Liver (tissue), 9 donors: ENCODE data around the gene TXNDC11. TPM values are rescaled to one million over a fixed set of nuclear protein-coding genes. Genes with fewer than 3 reads are reported as not detected.

ENCODE experiments used
- DNase-seq: peaks from one replicate; pipeline ENCODE4 v3.0.0-alpha.2; 2017; ENCODE audit warnings: low spot score
- H3K27ac ChIP-seq, 2 donors: one replicate each; pipeline ENCODE4 v1.7.0; 2013; ENCODE audit warnings: inconsistent platforms in 2 of 2, low read length in 2 of 2, control low read depth in 1 of 2, low read depth in 1 of 2, mild to moderate bottlenecking in 1 of 2
- H3K27me3 ChIP-seq, 4 donors: one replicate each; pipeline versions ENCODE4 v1.6.1 to v1.7.0; 2013; ENCODE audit warnings: low read length in 3 of 4, inconsistent platforms in 1 of 4, mild to moderate bottlenecking in 1 of 4, moderate library complexity in 1 of 4; ENCODE audit not compliant: control insufficient read depth in 4 of 4, insufficient read depth in 4 of 4
- H3K36me3 ChIP-seq, 4 donors: one replicate each; pipeline versions ENCODE4 v1.6.1 to v1.7.0; 2013; ENCODE audit warnings: low read length in 3 of 4, mild to moderate bottlenecking in 3 of 4, low read depth in 1 of 4, moderate library complexity in 1 of 4; ENCODE audit not compliant: control insufficient read depth in 4 of 4, insufficient read depth in 3 of 4
- H3K4me1 ChIP-seq, 4 donors: one replicate each; pipeline versions ENCODE4 v1.6.1 to v1.7.0; 2013; ENCODE audit warnings: low read length in 3 of 4, mild to moderate bottlenecking in 3 of 4, moderate library complexity in 1 of 4; ENCODE audit not compliant: control insufficient read depth in 4 of 4, insufficient read depth in 4 of 4
- H3K4me3 ChIP-seq, 3 donors: one replicate each; pipeline versions ENCODE4 v1.6.1 to v1.7.0; 2013; ENCODE audit warnings: low read length in 3 of 3, control low read depth in 1 of 3, low read depth in 1 of 3, mild to moderate bottlenecking in 1 of 3
- H3K9ac ChIP-seq, 2 donors: one replicate each; pipeline ENCODE4 v1.7.0; 2013; ENCODE audit warnings: low read length in 2 of 2, mild to moderate bottlenecking in 2 of 2, moderate library complexity in 2 of 2, control low read depth in 1 of 2, low read depth in 1 of 2
- H3K9me3 ChIP-seq, 4 donors: one replicate each; pipeline versions ENCODE4 v1.6.1 to v1.7.0; 2013; ENCODE audit warnings: low read length in 3 of 4; ENCODE audit not compliant: control insufficient read depth in 4 of 4
- FOXA1 ChIP-seq: IDR thresholded peaks from 2 replicates; pipeline ENCODE4 v1.6.1; 2016; ENCODE audit warnings: antibody characterized with exemption
- FOXA2 ChIP-seq: IDR thresholded peaks from 2 replicates; pipeline ENCODE4 v1.6.1; 2016; ENCODE audit warnings: antibody characterized with exemption
- GABPA ChIP-seq, 2 donors: IDR thresholded peaks in 1 of 2; conservative IDR thresholded peaks in 1 of 2; 2 replicates each; pipeline ENCODE4 v1.6.1; 2016; ENCODE audit warnings: antibody characterized with exemption in 2 of 2, mild to moderate bottlenecking in 1 of 2, moderate library complexity in 1 of 2
- HNF4A ChIP-seq, 2 donors: conservative IDR thresholded peaks; 2 replicates each; pipeline ENCODE4 v1.6.1; 2016; ENCODE audit warnings: antibody characterized with exemption in 2 of 2, mild to moderate bottlenecking in 2 of 2
- HNF4G ChIP-seq: IDR thresholded peaks from 2 replicates; pipeline ENCODE4 v1.6.1; 2016; ENCODE audit warnings: antibody characterized with exemption
- JUND ChIP-seq, 2 donors: IDR thresholded peaks; 2 replicates each; pipeline ENCODE4 v1.6.1; 2016; ENCODE audit warnings: antibody characterized with exemption in 2 of 2
- NR2F2 ChIP-seq: IDR thresholded peaks from 2 replicates; pipeline ENCODE4 v1.6.1; 2016; ENCODE audit warnings: antibody characterized with exemption
- RAD21 ChIP-seq, 2 donors: IDR thresholded peaks; 2 replicates each; pipeline ENCODE4 v1.6.1; 2016; ENCODE audit warnings: antibody characterized with exemption in 2 of 2, mild to moderate bottlenecking in 2 of 2
- RXRA ChIP-seq, 2 donors: IDR thresholded peaks; 2 replicates each; pipeline ENCODE4 v1.6.1; 2017 to 2018; ENCODE audit warnings: antibody characterized with exemption in 2 of 2, mild to moderate bottlenecking in 1 of 2
- SP1 ChIP-seq: IDR thresholded peaks from 2 replicates; pipeline ENCODE4 v1.6.1; 2018; ENCODE audit warnings: antibody characterized with exemption, mild to moderate bottlenecking
- TAF1 ChIP-seq: conservative IDR thresholded peaks from 2 replicates; pipeline ENCODE4 v1.6.1; 2016; ENCODE audit warnings: antibody characterized with exemption, mild to moderate bottlenecking
- YY1 ChIP-seq: IDR thresholded peaks from 2 replicates; pipeline ENCODE4 v1.6.1; 2016; ENCODE audit warnings: antibody characterized with exemption, mild to moderate bottlenecking
- WGBS: extraction: QIAGEN DNeasy Blood & Tissue Kit; methylation state at CpG from one replicate; pipeline ENCODE4 v1.1.7; 2013; 5-methylcytosine and 5-hydroxymethylcytosine counted together
- polyA plus RNA-seq, 2 donors: library from polyadenylated mRNA; stranded (reverse) in 1 of 2; unstranded in 1 of 2; fragments of 200-250 nt in 1 of 2; fragments of >200 nt in 1 of 2; fragmentation: Nextera tagmentation in 1 of 2; extraction: Ambion mirVana in 1 of 2; gene quantifications; one replicate each; pipeline versions ENCODE4 v1.2.1 to v1.2.3, GENCODE V29; 2013 to 2015
- total RNA-seq, 2 donors: library from RNA; depleted of rRNA; stranded (reverse); fragments of >200 nt; gene quantifications; one replicate each; pipeline ENCODE4 v1.2.3, GENCODE V29; 2014
- TF ChIP-seq, protein P1 (sequence below): IDR thresholded peaks from 2 replicates; pipeline ENCODE4 v1.6.1; 2016; ENCODE audit warnings: antibody characterized with exemption
- TF ChIP-seq, protein P2 (sequence below): IDR thresholded peaks from 2 replicates; pipeline ENCODE4 v1.6.1; 2016; ENCODE audit warnings: antibody characterized with exemption, mild to moderate bottlenecking
- TF ChIP-seq, protein P3 (sequence below): fragments of 150-350 bp; IDR thresholded peaks from 2 replicates; pipeline ENCODE4 v1.5.1; 2017; ENCODE audit warnings: improper control_type of control experiment, low read depth, low read length; ENCODE audit not compliant: missing input control
- TF ChIP-seq, protein P4 (sequence below): IDR thresholded peaks from 2 replicates; pipeline ENCODE4 v1.6.1; 2016; ENCODE audit warnings: antibody characterized with exemption
- TF ChIP-seq, protein P5 (sequence below): IDR thresholded peaks from 2 replicates; pipeline ENCODE4 v1.6.1; 2016; ENCODE audit warnings: antibody characterized with exemption
- donor health status: healthy.
- donor health status: healthy.
- donor health status: healthy.
- donor health status: healthy.
- donor health status: healthy.

Gene TXNDC11
- total and polyA plus RNA-seq, 4 donors = 26.4 to 63.5 (median 48.5) TPM

DNA sequence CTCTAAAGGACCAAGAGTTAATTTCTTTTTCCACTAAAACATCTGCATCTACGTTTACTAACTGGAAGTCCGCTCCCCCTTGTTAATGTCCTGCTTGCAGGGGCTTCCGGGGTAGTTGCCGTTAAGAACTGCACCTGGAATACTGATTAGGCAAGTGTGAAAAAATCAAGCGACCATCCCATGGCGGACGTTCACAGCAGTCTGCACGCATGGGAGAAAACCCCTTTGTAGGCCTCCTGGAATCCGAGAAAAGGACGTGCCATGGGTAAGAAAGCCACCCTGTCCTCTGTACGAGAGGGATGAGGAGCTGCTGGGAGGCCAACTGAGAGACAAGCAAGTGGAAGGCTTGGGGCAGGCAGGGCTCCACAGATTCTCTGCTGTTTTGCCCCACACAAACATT lies 59.5 kb downstream of the TXNDC11 start:
- Histone ChIP-seq H3K27me3 (no peaks in the 10 kb centered on the region), H3K36me3 (peaks cover 13 to 67% (median 64%) of the 10 kb centered on the region in 4 donors), H3K27ac (no peak overlapping the region), H3K4me1 (peaks cover 2 to 25% (median 12%) of the 10 kb centered on the region in 4 donors), H3K9me3 (no peaks in the 10 kb centered on the region), H3K4me3 (no peak overlapping the region), H3K9ac (no peak overlapping the region)
- DNase-seq = no peak
- 94% methylated on average over 11 of the region's 11 CpGs for WGBS
- TF ChIP-seq JUND (IDR thresholded peaks at IDR 0.05) (no peak), RXRA (IDR thresholded peaks at IDR 0.05) (no peak), HNF4G (no peak), GABPA (IDR thresholded peaks at IDR 0.05 in 1 of 2, conservative IDR thresholded peaks at IDR 0.05 in 1 of 2) (no peak), FOXA2 (no peak), YY1 (no peak), NR2F2 (no peak), RAD21 (IDR thresholded peaks at IDR 0.05) (no peak)
- TF ChIP-seq, protein P1, sequence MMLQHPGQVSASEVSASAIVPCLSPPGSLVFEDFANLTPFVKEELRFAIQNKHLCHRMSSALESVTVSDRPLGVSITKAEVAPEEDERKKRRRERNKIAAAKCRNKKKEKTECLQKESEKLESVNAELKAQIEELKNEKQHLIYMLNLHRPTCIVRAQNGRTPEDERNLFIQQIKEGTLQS = no peak
- TF ChIP-seq, protein P2, sequence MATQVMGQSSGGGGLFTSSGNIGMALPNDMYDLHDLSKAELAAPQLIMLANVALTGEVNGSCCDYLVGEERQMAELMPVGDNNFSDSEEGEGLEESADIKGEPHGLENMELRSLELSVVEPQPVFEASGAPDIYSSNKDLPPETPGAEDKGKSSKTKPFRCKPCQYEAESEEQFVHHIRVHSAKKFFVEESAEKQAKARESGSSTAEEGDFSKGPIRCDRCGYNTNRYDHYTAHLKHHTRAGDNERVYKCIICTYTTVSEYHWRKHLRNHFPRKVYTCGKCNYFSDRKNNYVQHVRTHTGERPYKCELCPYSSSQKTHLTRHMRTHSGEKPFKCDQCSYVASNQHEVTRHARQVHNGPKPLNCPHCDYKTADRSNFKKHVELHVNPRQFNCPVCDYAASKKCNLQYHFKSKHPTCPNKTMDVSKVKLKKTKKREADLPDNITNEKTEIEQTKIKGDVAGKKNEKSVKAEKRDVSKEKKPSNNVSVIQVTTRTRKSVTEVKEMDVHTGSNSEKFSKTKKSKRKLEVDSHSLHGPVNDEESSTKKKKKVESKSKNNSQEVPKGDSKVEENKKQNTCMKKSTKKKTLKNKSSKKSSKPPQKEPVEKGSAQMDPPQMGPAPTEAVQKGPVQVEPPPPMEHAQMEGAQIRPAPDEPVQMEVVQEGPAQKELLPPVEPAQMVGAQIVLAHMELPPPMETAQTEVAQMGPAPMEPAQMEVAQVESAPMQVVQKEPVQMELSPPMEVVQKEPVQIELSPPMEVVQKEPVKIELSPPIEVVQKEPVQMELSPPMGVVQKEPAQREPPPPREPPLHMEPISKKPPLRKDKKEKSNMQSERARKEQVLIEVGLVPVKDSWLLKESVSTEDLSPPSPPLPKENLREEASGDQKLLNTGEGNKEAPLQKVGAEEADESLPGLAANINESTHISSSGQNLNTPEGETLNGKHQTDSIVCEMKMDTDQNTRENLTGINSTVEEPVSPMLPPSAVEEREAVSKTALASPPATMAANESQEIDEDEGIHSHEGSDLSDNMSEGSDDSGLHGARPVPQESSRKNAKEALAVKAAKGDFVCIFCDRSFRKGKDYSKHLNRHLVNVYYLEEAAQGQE = no peak
- TF ChIP-seq, protein P3, sequence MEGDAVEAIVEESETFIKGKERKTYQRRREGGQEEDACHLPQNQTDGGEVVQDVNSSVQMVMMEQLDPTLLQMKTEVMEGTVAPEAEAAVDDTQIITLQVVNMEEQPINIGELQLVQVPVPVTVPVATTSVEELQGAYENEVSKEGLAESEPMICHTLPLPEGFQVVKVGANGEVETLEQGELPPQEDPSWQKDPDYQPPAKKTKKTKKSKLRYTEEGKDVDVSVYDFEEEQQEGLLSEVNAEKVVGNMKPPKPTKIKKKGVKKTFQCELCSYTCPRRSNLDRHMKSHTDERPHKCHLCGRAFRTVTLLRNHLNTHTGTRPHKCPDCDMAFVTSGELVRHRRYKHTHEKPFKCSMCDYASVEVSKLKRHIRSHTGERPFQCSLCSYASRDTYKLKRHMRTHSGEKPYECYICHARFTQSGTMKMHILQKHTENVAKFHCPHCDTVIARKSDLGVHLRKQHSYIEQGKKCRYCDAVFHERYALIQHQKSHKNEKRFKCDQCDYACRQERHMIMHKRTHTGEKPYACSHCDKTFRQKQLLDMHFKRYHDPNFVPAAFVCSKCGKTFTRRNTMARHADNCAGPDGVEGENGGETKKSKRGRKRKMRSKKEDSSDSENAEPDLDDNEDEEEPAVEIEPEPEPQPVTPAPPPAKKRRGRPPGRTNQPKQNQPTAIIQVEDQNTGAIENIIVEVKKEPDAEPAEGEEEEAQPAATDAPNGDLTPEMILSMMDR = no peak
- TF ChIP-seq, protein P4, sequence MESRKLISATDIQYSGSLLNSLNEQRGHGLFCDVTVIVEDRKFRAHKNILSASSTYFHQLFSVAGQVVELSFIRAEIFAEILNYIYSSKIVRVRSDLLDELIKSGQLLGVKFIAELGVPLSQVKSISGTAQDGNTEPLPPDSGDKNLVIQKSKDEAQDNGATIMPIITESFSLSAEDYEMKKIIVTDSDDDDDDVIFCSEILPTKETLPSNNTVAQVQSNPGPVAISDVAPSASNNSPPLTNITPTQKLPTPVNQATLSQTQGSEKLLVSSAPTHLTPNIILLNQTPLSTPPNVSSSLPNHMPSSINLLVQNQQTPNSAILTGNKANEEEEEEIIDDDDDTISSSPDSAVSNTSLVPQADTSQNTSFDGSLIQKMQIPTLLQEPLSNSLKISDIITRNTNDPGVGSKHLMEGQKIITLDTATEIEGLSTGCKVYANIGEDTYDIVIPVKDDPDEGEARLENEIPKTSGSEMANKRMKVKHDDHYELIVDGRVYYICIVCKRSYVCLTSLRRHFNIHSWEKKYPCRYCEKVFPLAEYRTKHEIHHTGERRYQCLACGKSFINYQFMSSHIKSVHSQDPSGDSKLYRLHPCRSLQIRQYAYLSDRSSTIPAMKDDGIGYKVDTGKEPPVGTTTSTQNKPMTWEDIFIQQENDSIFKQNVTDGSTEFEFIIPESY = no peak
- TF ChIP-seq, protein P5, sequence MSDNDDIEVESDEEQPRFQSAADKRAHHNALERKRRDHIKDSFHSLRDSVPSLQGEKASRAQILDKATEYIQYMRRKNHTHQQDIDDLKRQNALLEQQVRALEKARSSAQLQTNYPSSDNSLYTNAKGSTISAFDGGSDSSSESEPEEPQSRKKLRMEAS = no peak

DNA sequence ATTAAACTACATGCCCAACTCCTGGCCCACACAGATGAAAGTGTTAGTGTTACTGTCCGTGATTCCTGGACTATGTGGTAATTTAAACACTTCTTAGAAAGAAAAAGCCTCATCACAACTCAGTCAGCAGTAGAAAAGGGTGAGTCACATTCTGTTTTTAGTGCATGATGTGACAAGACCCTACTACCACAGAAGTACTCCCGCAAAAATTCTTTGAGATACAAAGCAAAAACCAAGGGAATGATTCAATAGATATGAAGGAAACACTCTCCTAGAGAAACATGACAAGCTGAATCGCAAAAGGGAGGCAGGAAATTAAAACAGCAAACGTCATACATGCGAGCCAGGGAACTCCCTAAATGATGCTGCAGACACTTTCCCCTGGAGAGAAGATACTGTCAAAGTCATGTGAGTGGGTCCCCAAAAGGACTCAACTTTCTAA lies 60.0 kb downstream of the TXNDC11 start:
- Histone ChIP-seq H3K4me3 (no peak overlapping the region), H3K27me3 (no peaks in the 10 kb centered on the region), H3K27ac (no peak overlapping the region), H3K4me1 (peaks cover 2 to 27% (median 16%) of the 10 kb centered on the region in 4 donors), H3K36me3 (peaks cover 11 to 65% (median 63%) of the 10 kb centered on the region in 4 donors), H3K9ac (no peak overlapping the region), H3K9me3 (no peaks in the 10 kb centered on the region)
- no peak for DNase-seq
- 78% methylated on average over 5 of the region's 5 CpGs for WGBS
- TF ChIP-seq, protein P3 = no peak
- TF ChIP-seq GABPA (IDR thresholded peaks at IDR 0.05 in 1 of 2, conservative IDR thresholded peaks at IDR 0.05 in 1 of 2) (no peak), JUND (IDR thresholded peaks at IDR 0.05) (no peak), TAF1 (no peak), YY1 (no peak), RXRA (IDR thresholded peaks at IDR 0.05) (no peak), FOXA2 (no peak), FOXA1 (no peak), HNF4A (conservative IDR thresholded peaks at IDR 0.05) (no peak), HNF4G (no peak), RAD21 (IDR thresholded peaks at IDR 0.05) (no peak), SP1 (no peak), NR2F2 (no peak)
- TF ChIP-seq, protein P1 = no peak
- TF ChIP-seq, protein P4 = no peak
